Measurements from ENCODE around the gene RPS6KA5. TPM values are rescaled to one million over a fixed set of nuclear protein-coding genes. Genes with fewer than 3 reads are reported as not detected.
A peak's percentile ranks its signal among the peaks of the same experiment; 100 is the strongest.
"Not testable (repeated sequence)": the region's sequence is repeated elsewhere in the genome, so short reads cannot be mapped to it uniquely, and the experiment has no call there.

Gene RPS6KA5
- total RNA-seq, result 16.6 and 16.7 TPM in 2 replicates

- peaks cover 3% of the 10 kb centered on the region for H3K9me3 Mint-ChIP-seq
- intact Hi-C loops (cut with micrococcal nuclease), result loop anchor here (1.0 to 5.0 kb wide), 17 partner anchors 25 to 1062 kb away; partner anchors contain the start of genes ATXN3, CALM1, CCDC88C and CPSF2
- peaks cover 26% of the 10 kb centered on the region for H3K36me3 Mint-ChIP-seq (ENCODE audit: low read depth)
- peak within 1 kb of the TSS; percentile 40 for H3K27ac Mint-ChIP-seq
- peaks cover 62% of the 10 kb centered on the region for H3K4me1 Mint-ChIP-seq (ENCODE audit: low read depth)
- H3K27me3 Mint-ChIP-seq (ENCODE audit: insufficient read depth), result no peaks in the 10 kb centered on the region
- DNase-seq (ENCODE audit: low spot score), result peak; percentile 100
- peak within 1 kb of the TSS; percentile 84 for H3K4me3 Mint-ChIP-seq
Measured at GRCh38 chr14:91060351-91061055, at the start of gene RPS6KA5. RPS6KA5 (minus strand) TSS chr14:91060641; CDS start chr14:91060434, 207 bp downstream.

GRCh38 chr14:91108941-91109611 lies 48.6 kb upstream of the RPS6KA5 start:
- H3K4me3 Mint-ChIP-seq, result peak overlapping the region; percentile 55
- intact Hi-C loops (cut with micrococcal nuclease), result no loop called here
- H3K4me1 Mint-ChIP-seq (ENCODE audit: low read depth), result peaks cover 52% of the 10 kb centered on the region
- DNase-seq (ENCODE audit: low spot score), result peak; percentile 23
- no peaks in the 10 kb centered on the region for H3K27me3 Mint-ChIP-seq (ENCODE audit: insufficient read depth)
- H3K9me3 Mint-ChIP-seq, result no peaks in the 10 kb centered on the region
- peaks cover 5% of the 10 kb centered on the region for H3K36me3 Mint-ChIP-seq (ENCODE audit: low read depth)
- H3K27ac Mint-ChIP-seq, result peak overlapping the region; percentile 93

GRCh38 chr14:91103116-91103515 lies 42.7 kb upstream of the RPS6KA5 start:
- Mint-ChIP-seq H3K27ac (no peak overlapping the region), H3K27me3 (ENCODE audit: insufficient read depth) (no peaks in the 10 kb centered on the region)

GRCh38 chr14:91100102-91100501 lies 39.7 kb upstream of the RPS6KA5 start:
- Mint-ChIP-seq H3K27ac (no peak overlapping the region), H3K27me3 (ENCODE audit: insufficient read depth) (peaks cover 4% of the 10 kb centered on the region), H3K36me3 (ENCODE audit: low read depth) (peaks cover 8% of the 10 kb centered on the region), H3K4me3 (no peak overlapping the region), H3K4me1 (ENCODE audit: low read depth) (no peaks in the 10 kb centered on the region), H3K9me3 (no peaks in the 10 kb centered on the region)
- intact Hi-C loops (cut with micrococcal nuclease), result no loop called here
- no peak for DNase-seq (ENCODE audit: low spot score)

More at GRCh38 chr14:91103116-91103515, 42.7 kb upstream of the RPS6KA5 start:
- DNase-seq (ENCODE audit: low spot score), result no peak
- Mint-ChIP-seq H3K9me3 (no peaks in the 10 kb centered on the region), H3K36me3 (ENCODE audit: low read depth) (peaks cover 9% of the 10 kb centered on the region), H3K4me1 (ENCODE audit: low read depth) (peaks cover 9% of the 10 kb centered on the region), H3K4me3 (no peak overlapping the region)
- intact Hi-C loops (cut with micrococcal nuclease), result no loop called here

- intact Hi-C loops (cut with micrococcal nuclease), result no loop called here
- H3K27ac Mint-ChIP-seq, result no peak overlapping the region
- H3K27me3 Mint-ChIP-seq (ENCODE audit: insufficient read depth), result peaks cover 4% of the 10 kb centered on the region
Measured at GRCh38 chr14:91098591-91098990, 38.1 kb upstream of the RPS6KA5 start.

GRCh38 chr14:91097657-91098056 lies 37.2 kb upstream of the RPS6KA5 start:
- H3K36me3 Mint-ChIP-seq (ENCODE audit: low read depth); H3K27me3 Mint-ChIP-seq (ENCODE audit: insufficient read depth); H3K9me3 Mint-ChIP-seq; intact Hi-C loops (cut with micrococcal nuclease); H3K4me3 Mint-ChIP-seq; DNase-seq (ENCODE audit: low spot score); H3K27ac Mint-ChIP-seq; H3K4me1 Mint-ChIP-seq (ENCODE audit: low read depth): not testable (repeated sequence)

More at GRCh38 chr14:91098591-91098990, 38.1 kb upstream of the RPS6KA5 start:
- DNase-seq (ENCODE audit: low spot score), result no peak
- H3K4me3 Mint-ChIP-seq, result no peak overlapping the region
- no peaks in the 10 kb centered on the region for H3K4me1 Mint-ChIP-seq (ENCODE audit: low read depth)
- H3K36me3 Mint-ChIP-seq (ENCODE audit: low read depth), result peaks cover 8% of the 10 kb centered on the region
- H3K9me3 Mint-ChIP-seq, result no peaks in the 10 kb centered on the region

GRCh38 chr14:91095178-91095577 lies 34.7 kb upstream of the RPS6KA5 start:
- Mint-ChIP-seq H3K4me3 (no peak overlapping the region), H3K27ac (no peak overlapping the region), H3K27me3 (ENCODE audit: insufficient read depth) (peaks cover 4% of the 10 kb centered on the region), H3K9me3 (no peaks in the 10 kb centered on the region), H3K36me3 (ENCODE audit: low read depth) (peaks cover 6% of the 10 kb centered on the region), H3K4me1 (ENCODE audit: low read depth) (no peaks in the 10 kb centered on the region)
- intact Hi-C loops (cut with micrococcal nuclease), result no loop called here
- DNase-seq (ENCODE audit: low spot score), result no peak

- Mint-ChIP-seq H3K4me1 (ENCODE audit: low read depth) (no peaks in the 10 kb centered on the region), H3K27ac (no peak overlapping the region), H3K4me3 (no peak overlapping the region), H3K9me3 (no peaks in the 10 kb centered on the region), H3K36me3 (ENCODE audit: low read depth) (peaks cover 6% of the 10 kb centered on the region), H3K27me3 (ENCODE audit: insufficient read depth) (peaks cover 4% of the 10 kb centered on the region)
- intact Hi-C loops (cut with micrococcal nuclease), result no loop called here
- no peak for DNase-seq (ENCODE audit: low spot score)
Measured at GRCh38 chr14:91094772-91095171, 34.3 kb upstream of the RPS6KA5 start.

- H3K4me1 Mint-ChIP-seq (ENCODE audit: low read depth), result not testable (repeated sequence)
Measured at GRCh38 chr14:91093743-91094472, 33.5 kb upstream of the RPS6KA5 start.

GRCh38 chr14:91092073-91092472 lies 31.6 kb upstream of the RPS6KA5 start:
- no peak overlapping the region for H3K27ac Mint-ChIP-seq
- no peak overlapping the region for H3K4me3 Mint-ChIP-seq
- no peak for DNase-seq (ENCODE audit: low spot score)
- H3K4me1 Mint-ChIP-seq (ENCODE audit: low read depth), result peaks cover 10% of the 10 kb centered on the region
- peaks cover 5% of the 10 kb centered on the region for H3K27me3 Mint-ChIP-seq (ENCODE audit: insufficient read depth)
- intact Hi-C loops (cut with micrococcal nuclease), result no loop called here
- no peaks in the 10 kb centered on the region for H3K9me3 Mint-ChIP-seq
- peaks cover 7% of the 10 kb centered on the region for H3K36me3 Mint-ChIP-seq (ENCODE audit: low read depth)

More at GRCh38 chr14:91093743-91094472, 33.5 kb upstream of the RPS6KA5 start:
- H3K27me3 Mint-ChIP-seq (ENCODE audit: insufficient read depth); H3K4me3 Mint-ChIP-seq; H3K27ac Mint-ChIP-seq; H3K9me3 Mint-ChIP-seq; DNase-seq (ENCODE audit: low spot score); intact Hi-C loops (cut with micrococcal nuclease); H3K36me3 Mint-ChIP-seq (ENCODE audit: low read depth): not testable (repeated sequence)

- no peak for DNase-seq (ENCODE audit: low spot score)
- peaks cover 4% of the 10 kb centered on the region for H3K36me3 Mint-ChIP-seq (ENCODE audit: low read depth)
Measured at GRCh38 chr14:91090743-91091142, 30.3 kb upstream of the RPS6KA5 start.

GRCh38 chr14:91089958-91090535 lies 29.6 kb upstream of the RPS6KA5 start:
- DNase-seq (ENCODE audit: low spot score), result no peak
- Mint-ChIP-seq H3K9me3 (no peaks in the 10 kb centered on the region), H3K27me3 (ENCODE audit: insufficient read depth) (peaks cover 2% of the 10 kb centered on the region), H3K4me1 (ENCODE audit: low read depth) (peaks cover 13% of the 10 kb centered on the region), H3K27ac (no peak overlapping the region), H3K36me3 (ENCODE audit: low read depth) (peaks cover 4% of the 10 kb centered on the region), H3K4me3 (no peak overlapping the region)
- intact Hi-C loops (cut with micrococcal nuclease), result no loop called here

More at GRCh38 chr14:91090743-91091142, 30.3 kb upstream of the RPS6KA5 start:
- Mint-ChIP-seq H3K4me3 (no peak overlapping the region), H3K9me3 (no peaks in the 10 kb centered on the region), H3K27ac (no peak overlapping the region), H3K27me3 (ENCODE audit: insufficient read depth) (peaks cover 3% of the 10 kb centered on the region), H3K4me1 (ENCODE audit: low read depth) (peaks cover 13% of the 10 kb centered on the region)
- intact Hi-C loops (cut with micrococcal nuclease), result no loop called here

Data from activated T-helper 1 cell treated with anti-CD3 and anti-CD28 coated beads, Interleukin-12 subunit alpha, Interleukin-12 subunit beta, Interleukin-2, Interleukin-4 antibody, amounts not matched to agents 30 ng/mL and 10 ng/mL and 1 ng/mL, durations not matched to agents 14 hours and 24 hours and 36 hours (primary cell).